K562 (cell line): Measurements from ENCODE around the gene CD248. TPM values are rescaled to one million over a fixed set of nuclear protein-coding genes. Genes with fewer than 3 reads are reported as not detected.

Experiments used
- CGGBP1 ChIP-seq: fragments of 250-450 bp; sonication (Bioruptor Pico); IDR thresholded peaks from 2 replicates; pipeline ENCODE4 v1.9.0; 2021; ENCODE audit warnings: mild to moderate bottlenecking
- EP300 ChIP-seq: IDR thresholded peaks from 2 replicates; pipeline ENCODE4 v1.6.1; 2012; ENCODE audit warnings: low read length, improper control_type of control experiment
- HOXB6 ChIP-seq: fragments of 250-450 bp; sonication (Bioruptor Pico); IDR thresholded peaks from 2 replicates; pipeline ENCODE4 v1.5.1; 2022; ENCODE audit warnings: mild to moderate bottlenecking, borderline replicate concordance
- MBD1 ChIP-seq: fragments of 250-450 bp; sonication (Bioruptor Pico); IDR thresholded peaks from 2 replicates; pipeline ENCODE4 v1.8.0; 2022; ENCODE audit warnings: inconsistent platforms
- MED1 ChIP-seq: sonication (generic); formaldehyde crosslinking; IDR thresholded peaks from 2 replicates; pipeline ENCODE4 v1.8.1; 2023; ENCODE audit warnings: missing genetic modification reagents, borderline replicate concordance
- MNT ChIP-seq, 2 experiments: fragments of 450-650 bp; conservative IDR thresholded peaks; 2 replicates each; pipeline ENCODE4 v1.6.1; 2017; ENCODE audit warnings: mild to moderate bottlenecking in 2 of 2, moderate library complexity in 2 of 2
- MTA2 ChIP-seq: fragments of 450-650 bp; IDR thresholded peaks from 2 replicates; pipeline ENCODE4 v1.6.1; 2016; ENCODE audit warnings: low read depth
- MTF1 ChIP-seq: fragments of 250-450 bp; sonication (Bioruptor Pico); IDR thresholded peaks from 2 replicates; pipeline ENCODE4 v1.9.0; 2021; ENCODE audit warnings: moderate library complexity, mild to moderate bottlenecking, inconsistent platforms, borderline replicate concordance
- NEUROD1 ChIP-seq: fragments of 150-350 bp; IDR thresholded peaks from 2 replicates; pipeline ENCODE4 v1.6.1; 2014; ENCODE audit warnings: borderline replicate concordance, low read length, low read depth; ENCODE audit not compliant: partially characterized antibody
- PTBP1 ChIP-seq: fragments of 200-400 bp; formaldehyde crosslinking; IDR thresholded peaks from 2 replicates; pipeline ENCODE4 v1.6.1; 2017; ENCODE audit warnings: low read depth, low read length
- RBFOX2 ChIP-seq: fragments of 200-400 bp; formaldehyde crosslinking; IDR thresholded peaks from 2 replicates; pipeline ENCODE4 v1.6.1; 2017; ENCODE audit warnings: low read depth, mild to moderate bottlenecking, low read length, moderate library complexity
- SMAD2 ChIP-seq: fragments of 150-350 bp; IDR thresholded peaks from 2 replicates; pipeline ENCODE4 v1.6.1; 2014; ENCODE audit warnings: low read depth, mild to moderate bottlenecking, low read length
- ZFX ChIP-seq: sonication (generic); formaldehyde crosslinking; IDR thresholded peaks from 2 replicates; pipeline ENCODE4 v1.8.0; 2022; ENCODE audit warnings: mild to moderate bottlenecking, missing genetic modification reagents, moderate library complexity
- ZNF253 ChIP-seq: fragments of 250-450 bp; sonication (Bioruptor Pico); conservative IDR thresholded peaks from 2 replicates; pipeline ENCODE4 v1.6.1; 2021; ENCODE audit warnings: mild to moderate bottlenecking
- ZNF263 ChIP-seq: sonication (generic); formaldehyde crosslinking; IDR thresholded peaks from 2 replicates; pipeline ENCODE4 v1.8.0; 2022; ENCODE audit warnings: mild to moderate bottlenecking, missing genetic modification reagents, borderline replicate concordance
- ZNF407 ChIP-seq: fragments of 450-650 bp; IDR thresholded peaks from 2 replicates; pipeline ENCODE4 v1.6.1; 2016; ENCODE audit warnings: low read depth
- ZZZ3 ChIP-seq: fragments of 450-650 bp; IDR thresholded peaks from 2 replicates; pipeline ENCODE4 v1.6.1; 2016; ENCODE audit warnings: antibody characterized with exemption, mild to moderate bottlenecking, moderate library complexity
- polyA plus RNA-seq, 8 experiments: library from polyadenylated mRNA; depleted of rRNA in 4 of 8; stranded (reverse) in 5 of 8; unstranded in 3 of 8; fragments of >200 nt; fragmentation: Nextera tagmentation in 2 of 8; fragmentation: Illumina TruSeq in 1 of 8; extraction: Ambion mirVana in 2 of 8; extraction: Trizol in 1 of 8; gene quantifications; 2 replicates each; pipeline versions ENCODE4 v1.2.1 to v1.2.3, GENCODE V29; 2011 to 2014; ENCODE audit warnings: inconsistent platforms in 1 of 8, missing spikeins in 1 of 8
- total RNA-seq, 7 experiments: library from RNA; depleted of rRNA in 6 of 7; stranded (reverse); fragments of >200 nt in 6 of 7; fragmentation: Illumina TruSeq in 2 of 7; extraction: Trizol in 2 of 7; gene quantifications; 2 replicates each; pipeline versions ENCODE4 v1.2.1 to v1.2.3, GENCODE V29; 2011 to 2021; ENCODE audit warnings: low replicate concordance in 1 of 7

CD248 gene
- total and polyA plus RNA-seq, 9 of the 15 experiments (the other 6 are each of a cell fraction or from before 2014, with no cell fraction given): 0.09 TPM; not detected in 8

- TF ChIP-seq MNT (conservative IDR thresholded peaks at IDR 0.05) (peak in 1 of 2 experiments; percentile 78; a peak in 2 of 4 replicates), EP300 (no peak), MTF1 (CRISPR knock-in tag) (no peak), SMAD2 (no peak), MBD1 (CRISPR knock-in tag) (no peak; the same call in 1 of the 2 replicates), MTA2 (no peak), ZNF263 (CRISPR knock-in tag) (peak; percentile 27; the same call in 1 of the 2 replicates), MED1 (CRISPR knock-in tag) (no peak), NEUROD1 (no peak), PTBP1 (no peak), RBFOX2 (peak; percentile 57), ZNF253 (no peak), CGGBP1 (CRISPR knock-in tag) (no peak), ZFX (CRISPR knock-in tag) (peak; percentile 96), ZZZ3 (no peak), ZNF407 (no peak; the same call in 1 of the 2 replicates), HOXB6 (no peak)
Measured at GRCh38 chr11:66311965-66312548, 4.8 kb downstream of the CD248 start (continued).
